SK-N-SH treated with all-trans-retinoic acid at 6 μM for 48 hours (cell line): Measurements from ENCODE around the gene KIRREL3.

Experiments
- ATAC-seq: fragments of 200-7000 bp; cut with Tn5 transposase; 3 replicates; pipeline ENCODE4 v1.9.1; 2020; ENCODE audit warnings: mild to moderate bottlenecking, moderate library complexity
- ARNTL ChIP-seq: fragments of 450-650 bp; formaldehyde crosslinking; IDR thresholded peaks from 2 replicates; pipeline ENCODE4 v1.5.0; 2020; ENCODE audit warnings: low read depth, mild to moderate bottlenecking, moderate library complexity, borderline replicate concordance
- CSDC2 ChIP-seq: fragments of 250-450 bp; sonication (Bioruptor Pico); IDR thresholded peaks from 2 replicates; pipeline ENCODE4 v1.5.0; 2020; ENCODE audit warnings: mild to moderate bottlenecking, moderate library complexity
- ESRRG ChIP-seq: fragments of 250-450 bp; sonication (Bioruptor Pico); IDR thresholded peaks from 2 replicates; pipeline ENCODE4 v1.6.1; 2021; ENCODE audit warnings: mild to moderate bottlenecking
- GLIS3 ChIP-seq: fragments of 250-450 bp; sonication (Bioruptor Pico); IDR thresholded peaks from 2 replicates; pipeline ENCODE4 v1.5.0; 2020; ENCODE audit warnings: mild to moderate bottlenecking, moderate library complexity
- ISL1 ChIP-seq: fragments of 250-450 bp; sonication (Bioruptor Pico); IDR thresholded peaks from 2 replicates; pipeline ENCODE4 v2.1.2; 2022; ENCODE audit warnings: mild to moderate bottlenecking, moderate library complexity
- OSR1 ChIP-seq: fragments of 250-450 bp; sonication (Bioruptor Pico); IDR thresholded peaks from 2 replicates; pipeline ENCODE4 v1.8.0; 2022; ENCODE audit warnings: moderate library complexity, mild to moderate bottlenecking, inconsistent platforms
- PPARA ChIP-seq: fragments of 250-450 bp; sonication (Bioruptor Pico); IDR thresholded peaks from 2 replicates; pipeline ENCODE4 v1.5.0; 2020; ENCODE audit warnings: mild to moderate bottlenecking, borderline replicate concordance
- RARB ChIP-seq: fragments of 250-450 bp; sonication (Bioruptor Pico); IDR thresholded peaks from 2 replicates; pipeline ENCODE4 v1.8.0; 2021; ENCODE audit warnings: mild to moderate bottlenecking, moderate library complexity
- SNAI2 ChIP-seq: fragments of 250-450 bp; sonication (Bioruptor Pico); IDR thresholded peaks from 2 replicates; pipeline ENCODE4 v1.5.0; 2020; ENCODE audit warnings: mild to moderate bottlenecking, moderate library complexity
- TCF4 ChIP-seq: fragments of 250-450 bp; sonication (Bioruptor Pico); IDR thresholded peaks from 2 replicates; pipeline ENCODE4 v1.8.0; 2021; ENCODE audit warnings: mild to moderate bottlenecking, moderate library complexity, borderline replicate concordance
- ZC3H10 ChIP-seq: fragments of 250-450 bp; sonication (Bioruptor Pico); IDR thresholded peaks from 2 replicates; pipeline ENCODE4 v1.5.1; 2021; ENCODE audit warnings: mild to moderate bottlenecking, moderate library complexity
- ZFP3 ChIP-seq: fragments of 250-450 bp; sonication (Bioruptor Pico); IDR thresholded peaks from 2 replicates; pipeline ENCODE4 v1.5.0; 2020; ENCODE audit warnings: mild to moderate bottlenecking, moderate library complexity
- ZFP30 ChIP-seq: fragments of 450-650 bp; formaldehyde crosslinking; IDR thresholded peaks from 2 replicates; pipeline ENCODE4 v1.5.0; 2022; ENCODE audit warnings: mild to moderate bottlenecking, moderate library complexity
- ZNF565 ChIP-seq: fragments of 450-650 bp; formaldehyde crosslinking; conservative IDR thresholded peaks from 2 replicates; pipeline ENCODE4 v1.5.0; 2020; ENCODE audit warnings: low read depth, mild to moderate bottlenecking, moderate library complexity
- ZNF70 ChIP-seq: fragments of 450-650 bp; formaldehyde crosslinking; IDR thresholded peaks from 2 replicates; pipeline ENCODE4 v1.5.0; 2020; ENCODE audit warnings: mild to moderate bottlenecking, moderate library complexity
- ZNF8 ChIP-seq: fragments of 450-650 bp; formaldehyde crosslinking; IDR thresholded peaks from 2 replicates; pipeline ENCODE4 v1.5.0; 2020; ENCODE audit warnings: mild to moderate bottlenecking, moderate library complexity
- TF ChIP-seq, protein P1 (sequence below): fragments of 250-450 bp; sonication (Bioruptor Pico); IDR thresholded peaks from 2 replicates; pipeline ENCODE4 v1.5.0; 2020; ENCODE audit warnings: mild to moderate bottlenecking, moderate library complexity
- TF ChIP-seq, protein P2 (sequence below): fragments of 250-450 bp; sonication (Bioruptor Pico); IDR thresholded peaks from 2 replicates; pipeline ENCODE4 v1.5.1; 2021; ENCODE audit warnings: mild to moderate bottlenecking, moderate library complexity
- TF ChIP-seq, protein P3 (sequence below): fragments of 250-450 bp; sonication (Bioruptor Pico); IDR thresholded peaks from 2 replicates; pipeline ENCODE4 v1.8.0; 2021; ENCODE audit warnings: low read depth, mild to moderate bottlenecking, moderate library complexity, borderline replicate concordance
- TF ChIP-seq, protein P4 (sequence below): fragments of 250-450 bp; sonication (Bioruptor Pico); IDR thresholded peaks from 2 replicates; pipeline ENCODE4 v1.8.0; 2020; ENCODE audit warnings: mild to moderate bottlenecking, moderate library complexity, borderline replicate concordance

KIRREL3 gene

DNA sequence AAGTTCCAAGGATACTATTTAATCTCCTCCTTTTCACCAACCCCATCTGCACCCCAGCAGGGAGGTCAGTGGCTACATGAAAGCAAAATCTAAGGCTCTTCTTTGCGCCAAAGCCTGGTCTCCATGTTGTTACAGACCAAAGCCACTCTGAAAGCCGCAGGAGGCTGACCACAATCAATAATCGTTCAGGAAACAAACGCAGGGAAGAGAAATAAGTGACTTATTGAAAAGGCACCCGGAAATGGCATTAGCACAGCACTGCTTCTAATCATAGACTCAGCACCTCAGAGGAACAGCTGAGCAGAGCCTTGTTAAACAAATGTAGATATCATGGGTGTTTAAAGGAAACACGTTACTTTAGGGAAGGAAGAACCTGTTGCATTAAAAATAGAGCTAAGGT, 183.9 kb downstream of the KIRREL3 start:
- no peak for ATAC-seq
- TF ChIP-seq CSDC2 (CRISPR knock-in tag): no peak
- TF ChIP-seq ZFP3: no peak
- TF ChIP-seq, protein P1, sequence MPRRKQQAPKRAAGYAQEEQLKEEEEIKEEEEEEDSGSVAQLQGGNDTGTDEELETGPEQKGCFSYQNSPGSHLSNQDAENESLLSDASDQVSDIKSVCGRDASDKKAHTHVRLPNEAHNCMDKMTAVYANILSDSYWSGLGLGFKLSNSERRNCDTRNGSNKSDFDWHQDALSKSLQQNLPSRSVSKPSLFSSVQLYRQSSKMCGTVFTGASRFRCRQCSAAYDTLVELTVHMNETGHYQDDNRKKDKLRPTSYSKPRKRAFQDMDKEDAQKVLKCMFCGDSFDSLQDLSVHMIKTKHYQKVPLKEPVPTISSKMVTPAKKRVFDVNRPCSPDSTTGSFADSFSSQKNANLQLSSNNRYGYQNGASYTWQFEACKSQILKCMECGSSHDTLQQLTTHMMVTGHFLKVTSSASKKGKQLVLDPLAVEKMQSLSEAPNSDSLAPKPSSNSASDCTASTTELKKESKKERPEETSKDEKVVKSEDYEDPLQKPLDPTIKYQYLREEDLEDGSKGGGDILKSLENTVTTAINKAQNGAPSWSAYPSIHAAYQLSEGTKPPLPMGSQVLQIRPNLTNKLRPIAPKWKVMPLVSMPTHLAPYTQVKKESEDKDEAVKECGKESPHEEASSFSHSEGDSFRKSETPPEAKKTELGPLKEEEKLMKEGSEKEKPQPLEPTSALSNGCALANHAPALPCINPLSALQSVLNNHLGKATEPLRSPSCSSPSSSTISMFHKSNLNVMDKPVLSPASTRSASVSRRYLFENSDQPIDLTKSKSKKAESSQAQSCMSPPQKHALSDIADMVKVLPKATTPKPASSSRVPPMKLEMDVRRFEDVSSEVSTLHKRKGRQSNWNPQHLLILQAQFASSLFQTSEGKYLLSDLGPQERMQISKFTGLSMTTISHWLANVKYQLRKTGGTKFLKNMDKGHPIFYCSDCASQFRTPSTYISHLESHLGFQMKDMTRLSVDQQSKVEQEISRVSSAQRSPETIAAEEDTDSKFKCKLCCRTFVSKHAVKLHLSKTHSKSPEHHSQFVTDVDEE (CRISPR knock-in tag): no peak
- TF ChIP-seq, protein P2, sequence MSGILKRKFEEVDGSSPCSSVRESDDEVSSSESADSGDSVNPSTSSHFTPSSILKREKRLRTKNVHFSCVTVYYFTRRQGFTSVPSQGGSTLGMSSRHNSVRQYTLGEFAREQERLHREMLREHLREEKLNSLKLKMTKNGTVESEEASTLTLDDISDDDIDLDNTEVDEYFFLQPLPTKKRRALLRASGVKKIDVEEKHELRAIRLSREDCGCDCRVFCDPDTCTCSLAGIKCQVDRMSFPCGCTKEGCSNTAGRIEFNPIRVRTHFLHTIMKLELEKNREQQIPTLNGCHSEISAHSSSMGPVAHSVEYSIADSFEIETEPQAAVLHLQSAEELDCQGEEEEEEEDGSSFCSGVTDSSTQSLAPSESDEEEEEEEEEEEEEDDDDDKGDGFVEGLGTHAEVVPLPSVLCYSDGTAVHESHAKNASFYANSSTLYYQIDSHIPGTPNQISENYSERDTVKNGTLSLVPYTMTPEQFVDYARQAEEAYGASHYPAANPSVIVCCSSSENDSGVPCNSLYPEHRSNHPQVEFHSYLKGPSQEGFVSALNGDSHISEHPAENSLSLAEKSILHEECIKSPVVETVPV (CRISPR knock-in tag): no peak
- TF ChIP-seq ARNTL: no peak
- TF ChIP-seq RARB: no peak
- TF ChIP-seq OSR1 (CRISPR knock-in tag): no peak
- no peak for TF ChIP-seq GLIS3
- TF ChIP-seq, protein P3, sequence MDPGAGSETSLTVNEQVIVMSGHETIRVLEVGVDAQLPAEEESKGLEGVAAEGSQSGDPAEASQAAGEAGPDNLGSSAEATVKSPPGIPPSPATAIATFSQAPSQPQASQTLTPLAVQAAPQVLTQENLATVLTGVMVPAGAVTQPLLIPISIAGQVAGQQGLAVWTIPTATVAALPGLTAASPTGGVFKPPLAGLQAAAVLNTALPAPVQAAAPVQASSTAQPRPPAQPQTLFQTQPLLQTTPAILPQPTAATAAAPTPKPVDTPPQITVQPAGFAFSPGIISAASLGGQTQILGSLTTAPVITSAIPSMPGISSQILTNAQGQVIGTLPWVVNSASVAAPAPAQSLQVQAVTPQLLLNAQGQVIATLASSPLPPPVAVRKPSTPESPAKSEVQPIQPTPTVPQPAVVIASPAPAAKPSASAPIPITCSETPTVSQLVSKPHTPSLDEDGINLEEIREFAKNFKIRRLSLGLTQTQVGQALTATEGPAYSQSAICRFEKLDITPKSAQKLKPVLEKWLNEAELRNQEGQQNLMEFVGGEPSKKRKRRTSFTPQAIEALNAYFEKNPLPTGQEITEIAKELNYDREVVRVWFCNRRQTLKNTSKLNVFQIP (CRISPR knock-in tag): no peak
- TF ChIP-seq ZFP30 (CRISPR knock-in tag): no peak
- no peak for TF ChIP-seq ISL1 (CRISPR knock-in tag)
- TF ChIP-seq ZC3H10 (CRISPR knock-in tag): no peak
- TF ChIP-seq ZNF70 (CRISPR knock-in tag): no peak

DNA sequence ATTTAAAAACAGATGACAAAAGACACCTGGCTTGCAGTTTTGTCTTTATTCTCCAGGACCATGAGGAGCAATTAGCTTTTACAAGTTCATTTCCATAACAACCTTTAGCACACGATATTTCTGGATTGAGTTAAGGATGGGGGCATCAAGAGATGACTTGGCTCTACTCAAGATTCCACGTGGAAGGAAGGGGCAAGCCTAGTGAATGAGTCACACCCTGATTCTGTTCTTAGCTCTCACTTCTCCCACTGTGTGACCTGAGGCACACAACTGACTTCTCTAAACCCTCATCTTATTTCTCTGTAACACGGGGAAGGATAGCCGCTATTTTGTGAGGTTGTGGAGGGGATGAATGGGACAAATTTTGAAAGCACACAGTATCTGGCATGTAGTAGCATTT, 185.5 kb downstream of the KIRREL3 start:
- ATAC-seq: no peak; the same call in 2 of the 3 replicates
- TF ChIP-seq ZC3H10 (CRISPR knock-in tag) (no peak), ARNTL (no peak), ZNF70 (CRISPR knock-in tag) (no peak), PPARA (CRISPR knock-in tag) (no peak), SNAI2 (CRISPR knock-in tag) (no peak), ZNF8 (CRISPR knock-in tag) (no peak), GLIS3 (no peak), TCF4 (no peak), ZFP30 (CRISPR knock-in tag) (no peak), CSDC2 (CRISPR knock-in tag) (no peak), OSR1 (CRISPR knock-in tag) (no peak), ISL1 (CRISPR knock-in tag) (no peak), ESRRG (no peak), ZNF565 (CRISPR knock-in tag) (no peak)
- TF ChIP-seq, protein P2 (CRISPR knock-in tag): no peak
- TF ChIP-seq, protein P1 (CRISPR knock-in tag): no peak
- TF ChIP-seq, protein P3 (CRISPR knock-in tag): no peak
- TF ChIP-seq, protein P4, sequence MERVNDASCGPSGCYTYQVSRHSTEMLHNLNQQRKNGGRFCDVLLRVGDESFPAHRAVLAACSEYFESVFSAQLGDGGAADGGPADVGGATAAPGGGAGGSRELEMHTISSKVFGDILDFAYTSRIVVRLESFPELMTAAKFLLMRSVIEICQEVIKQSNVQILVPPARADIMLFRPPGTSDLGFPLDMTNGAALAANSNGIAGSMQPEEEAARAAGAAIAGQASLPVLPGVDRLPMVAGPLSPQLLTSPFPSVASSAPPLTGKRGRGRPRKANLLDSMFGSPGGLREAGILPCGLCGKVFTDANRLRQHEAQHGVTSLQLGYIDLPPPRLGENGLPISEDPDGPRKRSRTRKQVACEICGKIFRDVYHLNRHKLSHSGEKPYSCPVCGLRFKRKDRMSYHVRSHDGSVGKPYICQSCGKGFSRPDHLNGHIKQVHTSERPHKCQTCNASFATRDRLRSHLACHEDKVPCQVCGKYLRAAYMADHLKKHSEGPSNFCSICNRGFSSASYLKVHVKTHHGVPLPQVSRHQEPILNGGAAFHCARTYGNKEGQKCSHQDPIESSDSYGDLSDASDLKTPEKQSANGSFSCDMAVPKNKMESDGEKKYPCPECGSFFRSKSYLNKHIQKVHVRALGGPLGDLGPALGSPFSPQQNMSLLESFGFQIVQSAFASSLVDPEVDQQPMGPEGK (CRISPR knock-in tag): no peak
